ENCODE measurements around the gene PLXNC1.

PLXNC1 gene

DNA sequence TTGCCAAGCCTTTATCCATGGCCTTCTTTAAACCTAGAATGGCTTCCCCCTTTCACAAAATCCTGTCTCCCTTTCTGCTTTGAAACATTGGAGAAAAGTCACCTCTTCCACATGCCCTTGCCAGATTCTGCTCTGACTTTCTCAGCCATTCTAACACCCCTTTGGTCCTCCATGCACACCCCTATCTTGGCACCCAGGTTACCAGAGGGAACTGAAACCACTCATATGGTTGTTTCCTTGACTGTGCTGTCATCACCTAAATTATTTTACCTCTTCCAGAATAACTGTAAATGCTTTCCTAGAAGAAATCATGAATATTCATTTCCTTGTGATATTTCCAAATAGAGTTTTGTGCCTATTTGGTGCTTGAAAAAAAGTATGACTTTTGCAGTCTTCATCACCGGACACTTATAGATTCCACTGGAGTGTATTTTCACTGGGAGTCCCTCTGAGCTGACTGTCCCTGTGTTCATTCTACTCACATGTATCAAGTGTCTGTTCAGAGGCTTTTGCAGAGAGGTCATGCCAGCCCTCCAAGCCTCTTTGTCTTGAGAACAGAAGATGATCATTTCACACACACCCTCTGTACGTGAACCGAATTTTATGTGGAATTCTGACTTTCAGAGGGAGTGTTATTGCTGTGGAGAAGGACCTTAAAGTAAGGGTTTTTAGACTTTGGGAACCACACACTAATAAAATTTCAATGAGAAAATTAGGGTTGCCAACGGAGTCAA, 74.1 kb downstream of the PLXNC1 start:
- DNase-seq (ENCODE audit: low read depth in 1 of 2, low spot score in 1 of 2), result no peak
- Histone ChIP-seq H3K27me3 (ENCODE audit: insufficient read depth, poor library complexity, severe bottlenecking) (no peaks in the 10 kb centered on the region), H3K4me3 (replicated peaks; ENCODE audit: insufficient read depth, low read length) (no peak overlapping the region), H3K27ac (replicated peaks) (no peak overlapping the region)
- no peak for TF ChIP-seq POLR2AphosphoS5 (IDR thresholded peaks at IDR 0.05; ENCODE audit: low read depth)
- TF ChIP-seq, protein P1, sequence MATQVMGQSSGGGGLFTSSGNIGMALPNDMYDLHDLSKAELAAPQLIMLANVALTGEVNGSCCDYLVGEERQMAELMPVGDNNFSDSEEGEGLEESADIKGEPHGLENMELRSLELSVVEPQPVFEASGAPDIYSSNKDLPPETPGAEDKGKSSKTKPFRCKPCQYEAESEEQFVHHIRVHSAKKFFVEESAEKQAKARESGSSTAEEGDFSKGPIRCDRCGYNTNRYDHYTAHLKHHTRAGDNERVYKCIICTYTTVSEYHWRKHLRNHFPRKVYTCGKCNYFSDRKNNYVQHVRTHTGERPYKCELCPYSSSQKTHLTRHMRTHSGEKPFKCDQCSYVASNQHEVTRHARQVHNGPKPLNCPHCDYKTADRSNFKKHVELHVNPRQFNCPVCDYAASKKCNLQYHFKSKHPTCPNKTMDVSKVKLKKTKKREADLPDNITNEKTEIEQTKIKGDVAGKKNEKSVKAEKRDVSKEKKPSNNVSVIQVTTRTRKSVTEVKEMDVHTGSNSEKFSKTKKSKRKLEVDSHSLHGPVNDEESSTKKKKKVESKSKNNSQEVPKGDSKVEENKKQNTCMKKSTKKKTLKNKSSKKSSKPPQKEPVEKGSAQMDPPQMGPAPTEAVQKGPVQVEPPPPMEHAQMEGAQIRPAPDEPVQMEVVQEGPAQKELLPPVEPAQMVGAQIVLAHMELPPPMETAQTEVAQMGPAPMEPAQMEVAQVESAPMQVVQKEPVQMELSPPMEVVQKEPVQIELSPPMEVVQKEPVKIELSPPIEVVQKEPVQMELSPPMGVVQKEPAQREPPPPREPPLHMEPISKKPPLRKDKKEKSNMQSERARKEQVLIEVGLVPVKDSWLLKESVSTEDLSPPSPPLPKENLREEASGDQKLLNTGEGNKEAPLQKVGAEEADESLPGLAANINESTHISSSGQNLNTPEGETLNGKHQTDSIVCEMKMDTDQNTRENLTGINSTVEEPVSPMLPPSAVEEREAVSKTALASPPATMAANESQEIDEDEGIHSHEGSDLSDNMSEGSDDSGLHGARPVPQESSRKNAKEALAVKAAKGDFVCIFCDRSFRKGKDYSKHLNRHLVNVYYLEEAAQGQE (IDR thresholded peaks at IDR 0.05; ENCODE audit: insufficient replicate concordance, low read depth), result no peak
- TF ChIP-seq, protein P2, sequence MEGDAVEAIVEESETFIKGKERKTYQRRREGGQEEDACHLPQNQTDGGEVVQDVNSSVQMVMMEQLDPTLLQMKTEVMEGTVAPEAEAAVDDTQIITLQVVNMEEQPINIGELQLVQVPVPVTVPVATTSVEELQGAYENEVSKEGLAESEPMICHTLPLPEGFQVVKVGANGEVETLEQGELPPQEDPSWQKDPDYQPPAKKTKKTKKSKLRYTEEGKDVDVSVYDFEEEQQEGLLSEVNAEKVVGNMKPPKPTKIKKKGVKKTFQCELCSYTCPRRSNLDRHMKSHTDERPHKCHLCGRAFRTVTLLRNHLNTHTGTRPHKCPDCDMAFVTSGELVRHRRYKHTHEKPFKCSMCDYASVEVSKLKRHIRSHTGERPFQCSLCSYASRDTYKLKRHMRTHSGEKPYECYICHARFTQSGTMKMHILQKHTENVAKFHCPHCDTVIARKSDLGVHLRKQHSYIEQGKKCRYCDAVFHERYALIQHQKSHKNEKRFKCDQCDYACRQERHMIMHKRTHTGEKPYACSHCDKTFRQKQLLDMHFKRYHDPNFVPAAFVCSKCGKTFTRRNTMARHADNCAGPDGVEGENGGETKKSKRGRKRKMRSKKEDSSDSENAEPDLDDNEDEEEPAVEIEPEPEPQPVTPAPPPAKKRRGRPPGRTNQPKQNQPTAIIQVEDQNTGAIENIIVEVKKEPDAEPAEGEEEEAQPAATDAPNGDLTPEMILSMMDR (IDR thresholded peaks at IDR 0.05; ENCODE audit: insufficient read depth, low read length), result no peak
- TF ChIP-seq SPI1 (IDR thresholded peaks at IDR 0.05; ENCODE audit: borderline replicate concordance, low read depth), result no peak
- no peak for TF ChIP-seq GABPA (IDR thresholded peaks at IDR 0.05; ENCODE audit: low read depth)

DNA sequence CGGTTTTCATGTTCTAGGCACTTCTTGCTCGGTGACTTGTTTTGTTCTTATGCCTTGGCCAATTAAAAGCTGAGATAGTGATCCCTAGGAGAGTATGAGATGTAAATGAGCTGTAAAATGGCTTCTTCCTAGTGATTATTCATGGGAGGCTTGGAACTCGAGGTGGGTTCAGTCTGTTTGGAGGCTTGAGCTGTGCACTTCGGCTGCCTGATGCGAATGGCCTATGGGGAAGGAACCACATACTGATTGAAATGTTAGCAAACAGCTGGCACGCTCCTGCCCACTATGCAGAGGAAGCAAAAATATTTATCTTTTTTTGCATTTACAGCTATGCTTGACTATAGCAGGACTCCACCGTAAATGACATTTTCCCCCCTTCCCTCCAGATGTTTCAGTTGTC, 75.5 kb downstream of the PLXNC1 start:
- no peaks in the 10 kb centered on the region for H3K27me3 ChIP-seq (ENCODE audit: insufficient read depth, poor library complexity, severe bottlenecking)

DNA sequence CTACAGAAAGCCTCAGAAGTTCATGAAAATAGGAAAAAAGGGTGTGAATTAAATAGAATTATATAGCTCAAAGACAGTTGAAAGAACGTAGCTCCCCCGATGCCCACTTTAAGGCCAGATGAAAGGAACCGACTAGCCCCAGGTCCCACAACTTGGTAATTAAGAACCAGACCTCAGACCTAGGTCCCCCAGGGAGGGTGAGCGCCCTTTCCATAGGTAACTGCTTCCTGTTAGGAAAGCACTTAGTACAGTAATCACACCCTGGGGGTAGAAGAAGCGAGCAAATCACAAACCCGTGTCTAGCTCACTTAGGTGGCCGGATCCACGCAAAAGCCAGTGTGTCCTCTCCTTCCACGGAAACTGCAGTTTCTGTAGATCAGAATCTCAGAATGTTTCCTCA, 77.1 kb downstream of the PLXNC1 start:
- no peak overlapping the region for H3K27ac ChIP-seq (replicated peaks)
- no peaks in the 10 kb centered on the region for H3K27me3 ChIP-seq (ENCODE audit: insufficient read depth, poor library complexity, severe bottlenecking)
- no peak overlapping the region for H3K4me3 ChIP-seq (replicated peaks; ENCODE audit: insufficient read depth, low read length)
- no peak for DNase-seq (ENCODE audit: low read depth in 1 of 2, low spot score in 1 of 2)
- TF ChIP-seq, protein P1 (IDR thresholded peaks at IDR 0.05; ENCODE audit: insufficient replicate concordance, low read depth), result no peak
- no peak for TF ChIP-seq GABPA (IDR thresholded peaks at IDR 0.05; ENCODE audit: low read depth)
- TF ChIP-seq, protein P2 (IDR thresholded peaks at IDR 0.05; ENCODE audit: insufficient read depth, low read length), result no peak
- TF ChIP-seq SPI1 (IDR thresholded peaks at IDR 0.05; ENCODE audit: borderline replicate concordance, low read depth), result no peak
- no peak for TF ChIP-seq POLR2AphosphoS5 (IDR thresholded peaks at IDR 0.05; ENCODE audit: low read depth)

More for the DNA sequence above, 75.5 kb downstream of the PLXNC1 start:
- DNase-seq (ENCODE audit: low read depth in 1 of 2, low spot score in 1 of 2), result no peak
- H3K27ac ChIP-seq (replicated peaks), result no peak overlapping the region
- TF ChIP-seq GABPA (IDR thresholded peaks at IDR 0.05; ENCODE audit: low read depth), result no peak
- no peak for TF ChIP-seq POLR2AphosphoS5 (IDR thresholded peaks at IDR 0.05; ENCODE audit: low read depth)
- TF ChIP-seq, protein P1 (IDR thresholded peaks at IDR 0.05; ENCODE audit: insufficient replicate concordance, low read depth), result no peak
- TF ChIP-seq, protein P2 (IDR thresholded peaks at IDR 0.05; ENCODE audit: insufficient read depth, low read length), result no peak
- TF ChIP-seq SPI1 (IDR thresholded peaks at IDR 0.05; ENCODE audit: borderline replicate concordance, low read depth), result no peak
- no peak overlapping the region for H3K4me3 ChIP-seq (replicated peaks; ENCODE audit: insufficient read depth, low read length)

Measured in HL-60 (cell line).